OCI-LY7 (cell line): ENCODE data around the gene BAZ1A. TPM values are rescaled to one million over a fixed set of nuclear protein-coding genes. Genes with fewer than 3 reads are reported as not detected.

Experiments used
- BruUV-seq: library from RNA; stranded (reverse); fragments of 400-500 nt; replicated peaks from 2 replicates; lab custom pipeline; 2021; lab: Mats Ljungman, UMichigan
- CTCF ChIA-PET: fragments of 300-600 bp; sonication (Branson Sonifier 250); formaldehyde crosslinking; loops from one replicate; lab custom pipeline; 2022; ENCODE audit warnings: antibody characterized with exemption; ENCODE audit not compliant: unreplicated experiment; lab: Charles Lee
- POLR2A ChIA-PET: fragments of 300-600 bp; sonication (Branson Sonifier 250); formaldehyde crosslinking; loops from one replicate; lab custom pipeline; 2022; ENCODE audit warnings: antibody characterized with exemption; lab: Charles Lee
- DNase-seq: peaks from one replicate; pipeline ENCODE4 v3.0.0-alpha.2; 2015; ENCODE audit warnings: low spot score
- H2AFZ ChIP-seq: fragments of 200-600 bp; sonication (generic), shearing (Covaris generic); 2 replicates; pipeline ENCODE4 v1.6.1; 2014; ENCODE audit warnings: mild to moderate bottlenecking, antibody characterized with exemption, low read length, moderate library complexity
- H3K27ac ChIP-seq: fragments of 200-600 bp; sonication (generic); 2 replicates; pipeline ENCODE4 v1.5.1; 2014; ENCODE audit warnings: mixed run types, low read depth, mild to moderate bottlenecking, moderate library complexity, low read length, inconsistent platforms; ENCODE audit not compliant: poor library complexity, severe bottlenecking
- H3K36me3 ChIP-seq: fragments of 200-600 bp; sonication (generic); 2 replicates; pipeline ENCODE4 v1.6.1; 2014; ENCODE audit warnings: mild to moderate bottlenecking, antibody characterized with exemption, low read length, moderate library complexity, mixed read lengths; ENCODE audit not compliant: insufficient read depth
- H3K4me1 ChIP-seq: fragments of 200-600 bp; sonication (generic); 2 replicates; pipeline ENCODE4 v1.5.1; 2014; ENCODE audit warnings: mild to moderate bottlenecking, low read length; ENCODE audit not compliant: insufficient read depth, poor library complexity, severe bottlenecking
- H3K4me2 ChIP-seq: fragments of 200-600 bp; sonication (generic); 2 replicates; pipeline ENCODE4 v1.6.1; 2014; ENCODE audit warnings: mild to moderate bottlenecking, low read length
- H3K4me3 ChIP-seq: fragments of 200-600 bp; sonication (generic); 2 replicates; pipeline ENCODE4 v1.5.1; 2014; ENCODE audit warnings: mild to moderate bottlenecking, low read depth, low read length; ENCODE audit not compliant: poor library complexity, severe bottlenecking
- H3K79me2 ChIP-seq: fragments of 200-600 bp; sonication (generic); 2 replicates; pipeline ENCODE4 v1.6.1; 2016; ENCODE audit warnings: low read depth, mild to moderate bottlenecking, low read length, moderate library complexity, mixed read lengths; ENCODE audit not compliant: insufficient read depth
- H3K9me2 ChIP-seq: fragments of 200-600 bp; sonication (generic); 2 replicates; pipeline ENCODE4 v1.6.1; 2016; ENCODE audit warnings: mild to moderate bottlenecking, low read length, mixed read lengths; ENCODE audit not compliant: insufficient read depth
- H3K9me3 ChIP-seq: fragments of 200-600 bp; sonication (generic); 2 replicates; pipeline ENCODE4 v1.6.1; 2014; ENCODE audit warnings: mild to moderate bottlenecking, mixed run types, low read length, mixed read lengths
- H4K20me1 ChIP-seq: fragments of 200-600 bp; sonication (generic); 2 replicates; pipeline ENCODE4 v1.6.1; 2014; ENCODE audit warnings: mild to moderate bottlenecking, antibody characterized with exemption, low read length, moderate library complexity, mixed read lengths; ENCODE audit not compliant: insufficient read depth
- CTCF ChIP-seq: fragments of 200-600 bp; sonication (generic); conservative IDR thresholded peaks from 2 replicates; pipeline ENCODE4 v1.5.1; 2014; ENCODE audit warnings: mild to moderate bottlenecking, antibody characterized with exemption, low read length, moderate library complexity, mixed read lengths
- EZH2phosphoT487 ChIP-seq: fragments of 200-600 bp; sonication (generic); IDR thresholded peaks from 2 replicates; pipeline ENCODE4 v1.6.1; 2018; ENCODE audit warnings: low read depth, borderline replicate concordance, mild to moderate bottlenecking, mixed run types, antibody characterized with exemption, low read length, moderate library complexity, mixed read lengths
- intact Hi-C: fragments of 100-400 bp; cut with micrococcal nuclease; formaldehyde crosslinking; loops from one replicate; pipeline ENCODE4 v1.10.0; 2022; ENCODE audit not compliant: unreplicated experiment
- total RNA-seq, 2 experiments: library from RNA; depleted of rRNA in 1 of 2; stranded (reverse); fragments of >200 nt in 1 of 2; shearing (Covaris generic) in 1 of 2; gene quantifications; 2 replicates each; pipeline ENCODE4 v1.2.3, GENCODE V29; 2014 to 2022

Gene BAZ1A
- total RNA-seq, 2 experiments from 2014 or later: 42.2 to 58.6 TPM

- Histone ChIP-seq H3K9me2 (no peaks in the 10 kb centered on the region), H4K20me1 (no peaks in the 10 kb centered on the region), H3K36me3 (peaks cover 30% of the 10 kb centered on the region), H3K9me3 (no peaks in the 10 kb centered on the region), H2AFZ (peak overlapping the region; percentile 54), H3K4me1 (peaks cover 40% of the 10 kb centered on the region), H3K4me3 (peak overlapping the region; percentile 92), H3K27ac (peak overlapping the region; percentile 87), H3K4me2 (peak overlapping the region; percentile 94), H3K79me2 (peaks cover 38% of the 10 kb centered on the region)
- ChIA-PET CTCF (no interaction called here), POLR2A (interaction anchor here (0.5 to 2.1 kb wide), 11 partner anchors 8 to 571 kb away, joined by 3 to 9 read pairs (median 4); no protein-coding TSS in a partner anchor)
- TF ChIP-seq EZH2phosphoT487: no peak
- TF ChIP-seq CTCF: no peak
- intact Hi-C loops: no loop called here
- DNase-seq: no peak
- BruUV-seq: no TSS peak
These were observed 159.9 kb downstream of the BAZ1A start for GRCh38 chr14:34715127-34715863.

DNA sequence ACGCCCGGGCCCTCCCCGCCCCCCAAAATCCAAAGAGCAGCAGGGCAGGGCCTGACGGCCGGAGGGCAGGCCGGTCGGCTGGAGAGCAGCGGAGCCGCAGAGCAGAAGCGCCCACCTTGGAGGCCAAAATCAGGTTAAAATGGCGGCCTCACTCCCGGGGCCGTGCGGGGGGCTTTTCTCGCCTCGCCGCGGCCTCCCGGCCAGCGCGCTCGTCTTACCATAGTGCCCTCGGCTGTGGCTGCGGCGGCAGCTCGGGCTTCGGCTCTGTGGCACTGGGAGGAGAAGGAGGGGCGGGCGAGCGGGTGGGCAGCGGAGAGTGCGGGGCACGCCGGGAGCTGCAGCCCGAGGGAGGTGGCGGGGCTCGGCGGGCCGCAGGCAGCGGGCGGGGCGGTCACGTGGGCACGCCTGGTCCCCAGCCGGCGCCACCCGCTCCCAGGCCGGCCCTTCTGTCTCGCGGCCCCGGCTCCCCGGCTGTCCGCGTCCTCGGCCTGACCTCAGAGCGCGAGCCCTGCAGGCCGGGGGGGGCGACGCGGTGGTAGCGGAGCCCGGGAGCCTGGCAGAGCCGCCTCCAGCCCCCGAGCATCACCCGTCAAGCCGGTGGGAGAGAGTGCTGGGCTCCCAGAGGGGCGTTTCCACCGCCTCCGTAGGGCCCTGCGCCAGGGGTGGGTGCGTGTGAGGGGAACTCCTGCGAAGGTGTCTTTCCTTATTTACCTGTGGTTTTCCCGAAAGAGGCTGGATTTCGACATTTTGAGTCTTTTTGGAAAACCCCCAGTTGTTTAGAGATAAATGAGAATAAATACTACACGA, 160.6 kb downstream of the BAZ1A start, which contains the start of gene CFL2:
CFL2 (minus strand) TSS at position 274 of the 807 bp plus-strand sequence; CDS start at position 221, 53 bp downstream.
- peak within 1 kb of the TSS; percentile 94 for H3K4me2 ChIP-seq
- peaks cover 45% of the 10 kb centered on the region for H3K79me2 ChIP-seq
- H4K20me1 ChIP-seq: no peaks in the 10 kb centered on the region
- DNase-seq: peak; percentile 79
- CTCF ChIA-PET: interaction anchor here (0.6 to 0.7 kb wide), 2 partner anchors 8 to 65 kb away, joined by 3 read pairs; no protein-coding TSS in a partner anchor
- peak within 1 kb of the TSS; percentile 92 for H3K4me3 ChIP-seq
- H2AFZ ChIP-seq: peak within 1 kb of the TSS; percentile 54
- H3K36me3 ChIP-seq: peaks cover 38% of the 10 kb centered on the region
- BruUV-seq: no TSS peak
- peaks cover 48% of the 10 kb centered on the region for H3K4me1 ChIP-seq
- no peaks in the 10 kb centered on the region for H3K9me2 ChIP-seq
- TF ChIP-seq EZH2phosphoT487 (no peak), CTCF (no peak)
- POLR2A ChIA-PET: interaction anchor here (0.6 to 2.1 kb wide), 7 partner anchors 9 to 266 kb away, joined by 3 to 9 read pairs (median 6); no protein-coding TSS in a partner anchor
- intact Hi-C loops: loop anchor here (5.0 kb wide), 4 partner anchors 158 to 578 kb away; partner anchors contain the start of genes PPP2R3C, PRORP, PSMA6 and SRP54
- no peaks in the 10 kb centered on the region for H3K9me3 ChIP-seq
- peak within 1 kb of the TSS; percentile 87 for H3K27ac ChIP-seq
